Measurements from ENCODE around the gene PHKA1.

PHKA1 gene

DNA sequence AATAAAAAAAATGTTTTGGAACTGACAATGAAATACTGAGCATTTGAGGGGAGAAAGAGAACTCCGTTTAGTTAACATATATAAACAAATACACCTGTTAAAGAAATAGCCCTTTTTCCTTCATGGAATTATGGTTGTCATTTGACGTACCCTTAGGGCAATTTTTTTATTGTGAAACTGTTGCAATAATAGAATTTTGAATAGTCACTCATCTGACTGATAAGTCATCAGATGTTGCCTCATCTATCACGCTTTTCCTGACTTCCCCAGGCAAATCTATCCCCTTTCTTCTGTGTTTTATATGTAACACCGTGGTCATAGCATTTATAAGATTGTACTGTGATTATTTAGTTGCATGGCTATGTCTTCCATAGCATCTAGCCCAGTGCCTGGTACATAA is 72.5 kb downstream of the PHKA1 start:
- Histone ChIP-seq H3K9me2 (replicated peaks; ENCODE audit: insufficient read depth, low read length) (no peaks in the 10 kb centered on the region), H3K36me3 (replicated peaks; ENCODE audit: insufficient read depth, low read length) (no peaks in the 10 kb centered on the region), H2AFZ (ENCODE audit: low read length) (no peak overlapping the region), H3K4me1 (ENCODE audit: low read length) (peaks cover 12% of the 10 kb centered on the region), H3K4me3 (ENCODE audit: low read length) (no peak overlapping the region), H3K9ac (ENCODE audit: low read length) (no peak overlapping the region), H3K9me3 (replicated peaks; ENCODE audit: insufficient read depth, low read length) (no peaks in the 10 kb centered on the region), H3K79me2 (ENCODE audit: low read length) (no peaks in the 10 kb centered on the region), H3K27ac (ENCODE audit: low read length) (no peak overlapping the region), H3K4me2 (ENCODE audit: low read depth, low read length) (no peak overlapping the region), H3K27me3 (replicated peaks; ENCODE audit: insufficient read depth, low read length) (no peaks in the 10 kb centered on the region), H4K20me1 (ENCODE audit: insufficient read depth, low read length) (no peaks in the 10 kb centered on the region), H3F3A (ENCODE audit: insufficient read depth, low read length) (0 out of 2 replicates have a peak, but pooled peaks cover 3% of the 10 kb centered on the region)
- TF ChIP-seq EZH2 (optimal IDR thresholded peaks at IDR 0.05; ENCODE audit: low read depth, low read length) (no peak), CTCF (IDR thresholded peaks at IDR 0.05; ENCODE audit: low read length) (no peak), EZH2phosphoT487 (IDR thresholded peaks at IDR 0.05; ENCODE audit: low read length) (no peak)
- DNase-seq = no peak

- H3K4me3 ChIP-seq (ENCODE audit: low read length) = no peak overlapping the region
Measured at GRCh38 chrX:72635930-72636329, 78.2 kb downstream of the PHKA1 start.

GRCh38 chrX:72634331-72634730 is 79.8 kb downstream of the PHKA1 start:
- Histone ChIP-seq H3K27me3 (replicated peaks; ENCODE audit: insufficient read depth, low read length) (no peaks in the 10 kb centered on the region), H3K4me2 (ENCODE audit: low read depth, low read length) (no peak overlapping the region), H3K36me3 (replicated peaks; ENCODE audit: insufficient read depth, low read length) (no peaks in the 10 kb centered on the region), H2AFZ (ENCODE audit: low read length) (no peak overlapping the region), H3K79me2 (ENCODE audit: low read length) (no peaks in the 10 kb centered on the region), H3K9me3 (replicated peaks; ENCODE audit: insufficient read depth, low read length) (no peaks in the 10 kb centered on the region), H3K27ac (ENCODE audit: low read length) (no peak overlapping the region), H3K9ac (ENCODE audit: low read length) (no peak overlapping the region), H3F3A (ENCODE audit: insufficient read depth, low read length) (no peaks in the 10 kb centered on the region), H3K4me1 (ENCODE audit: low read length) (no peaks in the 10 kb centered on the region), H4K20me1 (ENCODE audit: insufficient read depth, low read length) (no peaks in the 10 kb centered on the region), H3K9me2 (replicated peaks; ENCODE audit: insufficient read depth, low read length) (no peaks in the 10 kb centered on the region), H3K4me3 (ENCODE audit: low read length) (no peak overlapping the region)
- no peak for TF ChIP-seq EZH2phosphoT487 (IDR thresholded peaks at IDR 0.05; ENCODE audit: low read length)
- TF ChIP-seq CTCF (IDR thresholded peaks at IDR 0.05; ENCODE audit: low read length) = no peak
- no peak for TF ChIP-seq EZH2 (optimal IDR thresholded peaks at IDR 0.05; ENCODE audit: low read depth, low read length)
- no peak for DNase-seq

More at GRCh38 chrX:72635930-72636329, 78.2 kb downstream of the PHKA1 start:
- no peak overlapping the region for H3K4me2 ChIP-seq (ENCODE audit: low read depth, low read length)
- no peak for DNase-seq
- H3K9ac ChIP-seq (ENCODE audit: low read length) = no peak overlapping the region
- H3K27ac ChIP-seq (ENCODE audit: low read length) = no peak overlapping the region
- no peaks in the 10 kb centered on the region for H3K4me1 ChIP-seq (ENCODE audit: low read length)
- H3K36me3 ChIP-seq (replicated peaks; ENCODE audit: insufficient read depth, low read length) = no peaks in the 10 kb centered on the region
- no peak overlapping the region for H2AFZ ChIP-seq (ENCODE audit: low read length)
- no peak for TF ChIP-seq EZH2 (optimal IDR thresholded peaks at IDR 0.05; ENCODE audit: low read depth, low read length)
- TF ChIP-seq CTCF (IDR thresholded peaks at IDR 0.05; ENCODE audit: low read length) = no peak
- no peak for TF ChIP-seq EZH2phosphoT487 (IDR thresholded peaks at IDR 0.05; ENCODE audit: low read length)
- no peaks in the 10 kb centered on the region for H4K20me1 ChIP-seq (ENCODE audit: insufficient read depth, low read length)
- H3K79me2 ChIP-seq (ENCODE audit: low read length) = no peaks in the 10 kb centered on the region
- no peaks in the 10 kb centered on the region for H3K27me3 ChIP-seq (replicated peaks; ENCODE audit: insufficient read depth, low read length)
- H3F3A ChIP-seq (ENCODE audit: insufficient read depth, low read length) = no peaks in the 10 kb centered on the region
- H3K9me3 ChIP-seq (replicated peaks; ENCODE audit: insufficient read depth, low read length) = no peaks in the 10 kb centered on the region
- no peaks in the 10 kb centered on the region for H3K9me2 ChIP-seq (replicated peaks; ENCODE audit: insufficient read depth, low read length)
